SU-DHL-6 (cell line): ENCODE data around the gene SCLT1.

ENCODE experiments used
- EZH2phosphoT487 ChIP-seq: fragments of 200-600 bp; sonication (generic), shearing (Covaris generic); conservative IDR thresholded peaks from 2 replicates; pipeline ENCODE4 v1.6.1; 2018; ENCODE audit warnings: mild to moderate bottlenecking, antibody characterized with exemption, low read length, moderate library complexity, mixed read lengths
- TF ChIP-seq, protein P1 (sequence below): fragments of 200-600 bp; sonication (generic); IDR thresholded peaks from one replicate; pipeline ENCODE4 v1.5.1; 2017; ENCODE audit warnings: antibody characterized with exemption, mild to moderate bottlenecking, low read length, moderate library complexity; ENCODE audit not compliant: insufficient read depth, poor library complexity, severe bottlenecking

DNA sequence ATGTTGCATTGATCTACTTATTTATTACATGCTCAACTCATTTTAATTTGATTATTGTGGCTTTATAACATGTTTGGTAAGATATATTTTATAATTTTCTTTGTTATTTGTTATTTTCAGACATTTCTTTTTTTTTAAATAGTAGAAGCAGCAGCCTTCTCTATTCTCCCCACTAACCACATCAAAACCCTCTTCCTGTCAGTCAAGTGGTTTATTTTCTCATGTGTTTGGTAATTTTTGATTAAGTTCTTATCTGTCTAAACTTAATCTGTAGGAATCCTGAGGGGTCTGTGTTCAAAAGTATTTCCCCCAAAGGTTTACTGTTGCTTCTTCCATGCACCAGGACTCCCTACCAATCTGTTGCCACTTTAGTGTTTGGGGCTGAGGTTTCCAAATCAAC, 131.9 kb downstream of the SCLT1 start:
- TF ChIP-seq, protein P1, sequence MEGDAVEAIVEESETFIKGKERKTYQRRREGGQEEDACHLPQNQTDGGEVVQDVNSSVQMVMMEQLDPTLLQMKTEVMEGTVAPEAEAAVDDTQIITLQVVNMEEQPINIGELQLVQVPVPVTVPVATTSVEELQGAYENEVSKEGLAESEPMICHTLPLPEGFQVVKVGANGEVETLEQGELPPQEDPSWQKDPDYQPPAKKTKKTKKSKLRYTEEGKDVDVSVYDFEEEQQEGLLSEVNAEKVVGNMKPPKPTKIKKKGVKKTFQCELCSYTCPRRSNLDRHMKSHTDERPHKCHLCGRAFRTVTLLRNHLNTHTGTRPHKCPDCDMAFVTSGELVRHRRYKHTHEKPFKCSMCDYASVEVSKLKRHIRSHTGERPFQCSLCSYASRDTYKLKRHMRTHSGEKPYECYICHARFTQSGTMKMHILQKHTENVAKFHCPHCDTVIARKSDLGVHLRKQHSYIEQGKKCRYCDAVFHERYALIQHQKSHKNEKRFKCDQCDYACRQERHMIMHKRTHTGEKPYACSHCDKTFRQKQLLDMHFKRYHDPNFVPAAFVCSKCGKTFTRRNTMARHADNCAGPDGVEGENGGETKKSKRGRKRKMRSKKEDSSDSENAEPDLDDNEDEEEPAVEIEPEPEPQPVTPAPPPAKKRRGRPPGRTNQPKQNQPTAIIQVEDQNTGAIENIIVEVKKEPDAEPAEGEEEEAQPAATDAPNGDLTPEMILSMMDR: no peak
- TF ChIP-seq EZH2phosphoT487: no peak
